GM18868 (cell line): ENCODE data around the gene NELFCD.
"Not testable (repeated sequence)": the region's sequence is repeated elsewhere in the genome, so short reads cannot be mapped to it uniquely, and the experiment has no call there.

Experiments used
- ATAC-seq: cut with Tn5 transposase; IDR thresholded peaks from one replicate; pipeline ENCODE4 v1.9.1; 2021; ENCODE audit warnings: mild to moderate bottlenecking, moderate library complexity; ENCODE audit not compliant: unreplicated experiment

The NELFCD gene

GRCh38 chr20:58971429-58971828, 9.6 kb upstream of the NELFCD start:
- ATAC-seq: no peak

GRCh38 chr20:58973179-58973578, 7.9 kb upstream of the NELFCD start:
- ATAC-seq: no peak

GRCh38 chr20:58973866-58974265, 7.2 kb upstream of the NELFCD start:
- ATAC-seq: no peak

- no peak for ATAC-seq
Observed at GRCh38 chr20:58975353-58975752, 5.7 kb upstream of the NELFCD start.

- ATAC-seq: peak; percentile 44
Observed at GRCh38 chr20:58976061-58976730, 4.9 kb upstream of the NELFCD start.

GRCh38 chr20:58978351-58979190, 2.5 kb upstream of the NELFCD start:
- ATAC-seq: no peak

- no peak for ATAC-seq
Observed at GRCh38 chr20:58981628-58982364, 740 bp downstream of the NELFCD start.

GRCh38 chr20:58982406-58983114, 1.5 kb downstream of the NELFCD start:
- ATAC-seq: no peak

- ATAC-seq: not testable (repeated sequence)
Observed at GRCh38 chr20:58983115-58983468, 2.0 kb downstream of the NELFCD start.

- ATAC-seq: no peak
Observed at GRCh38 chr20:58984691-58985090, 3.6 kb downstream of the NELFCD start.

- ATAC-seq: no peak
Observed at GRCh38 chr20:58985656-58986055, 4.6 kb downstream of the NELFCD start.

GRCh38 chr20:58986286-58986967, 5.4 kb downstream of the NELFCD start:
- ATAC-seq: no peak

- ATAC-seq: no peak
Observed at GRCh38 chr20:58986968-58987517, 6.0 kb downstream of the NELFCD start.

- no peak for ATAC-seq
Observed at GRCh38 chr20:58987790-58988564, 6.9 kb downstream of the NELFCD start.

GRCh38 chr20:58988565-58988882, 7.5 kb downstream of the NELFCD start:
- ATAC-seq: no peak

- ATAC-seq: no peak
Observed at GRCh38 chr20:58989196-58989595, 8.1 kb downstream of the NELFCD start.

GRCh38 chr20:58990651-58991445, 9.8 kb downstream of the NELFCD start:
- ATAC-seq: no peak

GRCh38 chr20:58991715-58992114, 10.7 kb downstream of the NELFCD start:
- no peak for ATAC-seq

GRCh38 chr20:58992911-58993310, 11.9 kb downstream of the NELFCD start:
- no peak for ATAC-seq
